Coronary artery (tissue), 2 donors: ENCODE measurements around the gene GPSM1.

ENCODE experiments used
- DNase-seq: peaks from one replicate; pipeline ENCODE4 v3.0.0-alpha.2; 2017; ENCODE audit warnings: low spot score
- H3K27ac ChIP-seq, 2 donors: fragments of 200-600 bp; sonication (generic); one replicate each; pipeline ENCODE4 v1.5.1; 2016 to 2019
- H3K4me3 ChIP-seq: fragments of 200-600 bp; sonication (generic); 2 replicates; pipeline ENCODE4 v1.5.1; 2016; ENCODE audit warnings: mild to moderate bottlenecking, moderate library complexity
- CTCF ChIP-seq: fragments of 200-600 bp; sonication (generic); IDR thresholded peaks from one replicate; pipeline ENCODE4 v1.5.1; 2019; ENCODE audit warnings: antibody characterized with exemption

GPSM1 gene

GRCh38 chr9:136379003-136379287, 51.6 kb downstream of the GPSM1 start:
- H3K4me3 ChIP-seq, result no peak overlapping the region
- no peak for DNase-seq
- no peak for TF ChIP-seq CTCF
- H3K27ac ChIP-seq, result no peak overlapping the region

DNA sequence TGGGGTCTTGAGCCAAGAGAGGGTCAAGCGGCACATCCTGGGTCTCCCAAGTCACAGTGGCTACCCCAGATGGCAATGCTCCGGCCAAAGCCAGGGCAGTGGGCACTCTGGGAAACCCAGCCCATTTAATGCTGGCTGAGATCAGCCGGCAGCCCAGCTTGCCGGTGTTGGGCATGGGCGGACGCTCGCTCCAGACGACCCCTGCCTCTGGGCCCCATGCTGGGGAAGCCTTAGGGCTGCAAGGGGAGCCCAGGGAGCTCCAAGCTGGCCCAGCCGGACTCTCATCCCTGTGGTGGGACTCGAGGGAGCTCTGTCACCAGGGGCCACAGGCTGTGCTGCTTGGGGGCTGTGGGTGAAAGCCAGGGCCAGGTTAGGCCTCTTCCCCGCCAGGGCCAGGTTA, 52.1 kb downstream of the GPSM1 start:
- Histone ChIP-seq H3K27ac (no peak overlapping the region), H3K4me3 (no peak overlapping the region)
- no peak for TF ChIP-seq CTCF
- DNase-seq, result no peak

- no peak for TF ChIP-seq CTCF
- no peak overlapping the region for H3K4me3 ChIP-seq
- no peak overlapping the region for H3K27ac ChIP-seq
- no peak for DNase-seq
Observed at GRCh38 chr9:136379891-136380290, 52.6 kb downstream of the GPSM1 start.

- no peak for TF ChIP-seq CTCF
- Histone ChIP-seq H3K4me3 (no peak overlapping the region), H3K27ac (no peak overlapping the region)
- no peak for DNase-seq
Observed at GRCh38 chr9:136380381-136380780, 53.0 kb downstream of the GPSM1 start.

DNA sequence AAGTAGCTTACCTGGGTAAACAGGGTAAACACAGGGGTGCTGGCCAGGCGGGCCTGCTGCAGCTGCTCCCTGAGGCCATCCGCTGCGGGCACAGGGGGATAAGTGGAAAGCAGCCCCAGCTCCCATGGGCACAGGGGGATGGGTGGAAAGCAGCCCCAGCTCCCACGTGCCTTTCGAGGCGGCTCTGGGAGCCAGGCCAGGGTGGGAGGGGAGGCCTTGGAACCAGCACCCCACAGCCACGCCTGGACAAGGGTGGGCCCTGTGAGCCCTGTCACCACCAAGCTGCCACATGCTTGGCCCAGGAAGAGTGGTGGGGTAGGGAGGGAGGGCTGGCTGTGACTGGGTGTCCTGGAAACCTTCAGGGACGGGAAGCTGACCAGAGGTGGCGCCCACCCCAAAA, 54.0 kb downstream of the GPSM1 start:
- no peak for DNase-seq
- no peak for TF ChIP-seq CTCF
- Histone ChIP-seq H3K27ac (no peak overlapping the region), H3K4me3 (no peak overlapping the region)

DNA sequence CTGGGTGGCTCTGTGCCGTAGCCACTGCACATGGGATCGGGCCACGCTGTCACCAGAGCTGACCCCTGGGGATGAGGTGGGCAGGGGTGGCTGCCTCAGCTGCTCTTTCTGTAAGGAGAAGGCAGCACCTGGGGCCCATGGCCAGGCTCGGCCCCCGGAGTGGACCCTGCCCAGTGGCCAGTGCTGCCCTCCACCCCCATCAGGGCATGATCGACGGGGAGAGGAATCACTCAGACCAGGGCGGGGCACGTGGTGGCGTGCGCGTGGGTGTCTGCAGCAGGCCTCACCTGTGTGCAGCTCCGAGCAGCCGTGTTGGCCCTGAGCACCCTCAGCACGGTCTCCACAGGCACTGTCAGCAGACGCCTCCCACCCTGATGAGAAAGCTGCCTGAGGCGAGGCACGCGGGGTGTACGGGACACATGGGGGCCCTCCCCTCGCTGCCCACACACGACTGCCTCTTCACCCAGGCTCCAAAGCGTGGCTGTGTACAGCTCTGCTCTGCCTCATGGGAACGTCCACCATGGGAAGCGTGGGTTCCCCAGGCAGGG, 54.7 kb downstream of the GPSM1 start:
- no peak for DNase-seq
- TF ChIP-seq CTCF, result no peak
- no peak overlapping the region for H3K27ac ChIP-seq
- H3K4me3 ChIP-seq, result no peak overlapping the region

GRCh38 chr9:136383436-136383835, 56.1 kb downstream of the GPSM1 start:
- Histone ChIP-seq H3K4me3 (no peak overlapping the region), H3K27ac (no peak overlapping the region)
- no peak for DNase-seq
- TF ChIP-seq CTCF, result no peak
